Ishikawa (cell line): ENCODE data around the gene CAMTA1.

ENCODE experiments used
- CEBPB ChIP-seq: IDR thresholded peaks from 2 replicates; pipeline ENCODE4 v1.6.1; 2012
- CREB1 ChIP-seq: IDR thresholded peaks from 2 replicates; pipeline ENCODE4 v1.6.1; 2012; ENCODE audit warnings: low read depth
- EGR1 ChIP-seq: IDR thresholded peaks from 2 replicates; pipeline ENCODE4 v1.6.1; 2012
- EP300 ChIP-seq: IDR thresholded peaks from 2 replicates; pipeline ENCODE4 v1.6.1; 2012; ENCODE audit warnings: borderline replicate concordance
- FOXM1 ChIP-seq: IDR thresholded peaks from 2 replicates; pipeline ENCODE4 v1.6.1; 2012; ENCODE audit warnings: low read depth, borderline replicate concordance
- MAX ChIP-seq: IDR thresholded peaks from 2 replicates; pipeline ENCODE4 v1.6.1; 2012
- NFIC ChIP-seq: IDR thresholded peaks from 2 replicates; pipeline ENCODE4 v1.6.1; 2012
- RAD21 ChIP-seq: IDR thresholded peaks from 2 replicates; pipeline ENCODE4 v1.6.1; 2012; ENCODE audit warnings: low read depth
- REST ChIP-seq: IDR thresholded peaks from 2 replicates; pipeline ENCODE4 v1.6.1; 2012; ENCODE audit warnings: low read depth, mild to moderate bottlenecking
- TAF1 ChIP-seq: IDR thresholded peaks from 2 replicates; pipeline ENCODE4 v1.6.1; 2012; ENCODE audit warnings: low read depth, mild to moderate bottlenecking
- TCF12 ChIP-seq: IDR thresholded peaks from 2 replicates; pipeline ENCODE4 v1.6.1; 2012; ENCODE audit warnings: low read depth
- TEAD4 ChIP-seq: IDR thresholded peaks from 2 replicates; pipeline ENCODE4 v1.6.1; 2012
- USF1 ChIP-seq: IDR thresholded peaks from 2 replicates; pipeline ENCODE4 v1.6.1; 2012
- YY1 ChIP-seq: IDR thresholded peaks from 2 replicates; pipeline ENCODE4 v1.6.1; 2012; ENCODE audit warnings: low read depth
- ZBTB7A ChIP-seq: IDR thresholded peaks from 2 replicates; pipeline ENCODE4 v1.6.1; 2012; ENCODE audit warnings: low read depth

The CAMTA1 gene

GRCh38 chr1:6776389-6776788, 8.9 kb upstream of the CAMTA1 start:
- TF ChIP-seq FOXM1, result no peak
- no peak for TF ChIP-seq TEAD4
- TF ChIP-seq TCF12, result no peak
- TF ChIP-seq CEBPB, result no peak
- no peak for TF ChIP-seq YY1
- TF ChIP-seq NFIC, result no peak
- TF ChIP-seq USF1, result no peak
- no peak for TF ChIP-seq CREB1
- no peak for TF ChIP-seq REST
- TF ChIP-seq TAF1, result no peak
- TF ChIP-seq MAX, result no peak
- no peak for TF ChIP-seq EGR1
- TF ChIP-seq RAD21, result no peak
- no peak for TF ChIP-seq ZBTB7A
- TF ChIP-seq EP300, result no peak

GRCh38 chr1:6776895-6777294, 8.4 kb upstream of the CAMTA1 start:
- TF ChIP-seq EP300 (no peak), TCF12 (no peak), NFIC (no peak), CEBPB (no peak), FOXM1 (no peak)

GRCh38 chr1:6777813-6778212, 7.4 kb upstream of the CAMTA1 start:
- TF ChIP-seq TCF12 (no peak), CREB1 (no peak), REST (no peak)

- no peak for TF ChIP-seq USF1
- TF ChIP-seq ZBTB7A, result no peak
- TF ChIP-seq REST, result no peak
- no peak for TF ChIP-seq FOXM1
- no peak for TF ChIP-seq TEAD4
- TF ChIP-seq MAX, result no peak
- no peak for TF ChIP-seq CEBPB
- no peak for TF ChIP-seq EP300
- TF ChIP-seq RAD21, result no peak
- no peak for TF ChIP-seq EGR1
- no peak for TF ChIP-seq TAF1
- no peak for TF ChIP-seq TCF12
- TF ChIP-seq YY1, result no peak
- no peak for TF ChIP-seq NFIC
- TF ChIP-seq CREB1, result no peak
Observed at GRCh38 chr1:6779089-6779805, 6.0 kb upstream of the CAMTA1 start.

- TF ChIP-seq FOXM1, result no peak
- no peak for TF ChIP-seq USF1
- no peak for TF ChIP-seq EP300
- TF ChIP-seq REST, result no peak
- no peak for TF ChIP-seq TEAD4
- no peak for TF ChIP-seq TAF1
- no peak for TF ChIP-seq YY1
- TF ChIP-seq MAX, result no peak
- TF ChIP-seq ZBTB7A, result no peak
- no peak for TF ChIP-seq NFIC
- no peak for TF ChIP-seq TCF12
- TF ChIP-seq EGR1, result no peak
- no peak for TF ChIP-seq CEBPB
- no peak for TF ChIP-seq RAD21
- TF ChIP-seq CREB1, result no peak
Observed at GRCh38 chr1:6782151-6782550, 3.1 kb upstream of the CAMTA1 start.
